Gastrocnemius medialis (tissue), 4 donors: Measurements from ENCODE around the gene SCGB1A1. TPM values are rescaled to one million over a fixed set of nuclear protein-coding genes. Genes with fewer than 3 reads are reported as not detected.

Experiments used
- ATAC-seq, 2 donors: fragments of 150-250 bp; one replicate each; pipeline ENCODE4 v1.9.1; 2016
- DNase-seq, 2 donors: peaks; one replicate each; pipeline ENCODE4 v3.0.0-alpha.2; 2019
- H3K27ac ChIP-seq, 4 donors: fragments of 200-600 bp; sonication (generic); 1 replicate in 1 of 4; 2 replicates in 3 of 4; pipeline ENCODE4 v1.5.1; 2016 to 2018; ENCODE audit warnings: mild to moderate bottlenecking in 2 of 4, moderate library complexity in 1 of 4
- H3K27me3 ChIP-seq, 3 donors: fragments of 200-600 bp; sonication (generic) in 2 of 3; 1 replicate in 1 of 3; 2 replicates in 2 of 3; pipeline versions ENCODE4 v1.5.1 to v1.6.0; 2016 to 2019; ENCODE audit warnings: mild to moderate bottlenecking in 1 of 3, moderate library complexity in 1 of 3
- H3K36me3 ChIP-seq, 2 donors: fragments of 200-600 bp; sonication (generic) in 1 of 2; one replicate each; pipeline ENCODE4 v1.5.1; 2017 to 2018
- H3K4me1 ChIP-seq, 2 donors: fragments of 200-600 bp; sonication (generic) in 1 of 2; one replicate each; pipeline ENCODE4 v1.5.1; 2016 to 2017; ENCODE audit warnings: mild to moderate bottlenecking in 2 of 2
- H3K4me3 ChIP-seq, 4 donors: fragments of 200-600 bp; sonication (generic) in 3 of 4; 1 replicate in 1 of 4; 2 replicates in 3 of 4; pipeline ENCODE4 v1.5.1; 2016 to 2019; ENCODE audit warnings: mild to moderate bottlenecking in 2 of 4
- H3K9me3 ChIP-seq, 3 donors: fragments of 200-600 bp; sonication (generic) in 2 of 3; 1 replicate in 1 of 3; 2 replicates in 2 of 3; pipeline ENCODE4 v1.5.1; 2016 to 2019
- CTCF ChIP-seq, 5 experiments: fragments of 450-650 bp in 3 of 5; fragments of 200-600 bp in 2 of 5; sonication (generic) in 2 of 5; IDR thresholded peaks in 4 of 5; conservative IDR thresholded peaks in 1 of 5; 1 replicate in 4 of 5; 2 replicates in 1 of 5; pipeline ENCODE4 v1.5.1; 2016 to 2019; ENCODE audit warnings: antibody characterized with exemption in 5 of 5, mild to moderate bottlenecking in 3 of 5, moderate library complexity in 3 of 5
- POLR2A ChIP-seq, 2 donors: fragments of 450-650 bp; IDR thresholded peaks; one replicate each; pipeline ENCODE4 v1.6.1; 2017; ENCODE audit warnings: antibody characterized with exemption in 2 of 2, mild to moderate bottlenecking in 2 of 2, moderate library complexity in 2 of 2
- in situ Hi-C, 4 donors: fragments of 200-750 bp; cut with MboI; loops; one replicate each; pipeline versions ENCODE4 v1.15.0 to v1.8.0; 2017; ENCODE audit warnings: low sequenced_read_pairs in 4 of 4
- intact Hi-C: fragments of 100-400 bp; cut with DNase I; formaldehyde crosslinking; loops from one replicate; pipeline ENCODE4 v1.15.1; 2023; ENCODE audit warnings: low total_unique reads
- total RNA-seq, 4 donors: library from RNA; depleted of rRNA; stranded (reverse); fragments of >200 nt; gene quantifications; one replicate each; pipeline versions ENCODE4 v1.1.0 to v1.2.3, GENCODE V29; 2016

SCGB1A1 gene
- total RNA-seq, 4 donors from 2014 or later = not detected

GRCh38 chr11:62404901-62405300 is 13.9 kb upstream of the SCGB1A1 start:
- TF ChIP-seq POLR2A (IDR thresholded peaks at IDR 0.05) (no peak), CTCF (IDR thresholded peaks at IDR 0.05 in 4 of 5, conservative IDR thresholded peaks at IDR 0.05 in 1 of 5) (no peak)
- no peak for DNase-seq
- peaks cover 21 to 26% of the 10 kb centered on the region in 2 donors for H3K4me1 ChIP-seq
- no peak overlapping the region for H3K27ac ChIP-seq
- no peaks in the 10 kb centered on the region for H3K27me3 ChIP-seq
- intact Hi-C loops (no loop called here), in situ Hi-C loops (loop anchor here in 1 of 4 donors (25.0 kb wide), 1 partner anchor 132 kb away; the partner anchor contains the start of gene AHNAK)
- no peaks in the 10 kb centered on the region for H3K9me3 ChIP-seq
- ATAC-seq = no peak
- no peaks in the 10 kb centered on the region for H3K36me3 ChIP-seq
- no peak overlapping the region for H3K4me3 ChIP-seq

- no peak overlapping the region for H3K4me3 ChIP-seq
- no peaks in the 10 kb centered on the region for H3K27me3 ChIP-seq
- DNase-seq (no peak), ATAC-seq (no peak)
- H3K9me3 ChIP-seq = no peaks in the 10 kb centered on the region
- no peaks in the 10 kb centered on the region for H3K36me3 ChIP-seq
- intact Hi-C loops (no loop called here), in situ Hi-C loops (loop anchor here in 1 of 4 donors (25.0 kb wide), 1 partner anchor 131 kb away; the partner anchor contains the start of gene AHNAK)
- H3K27ac ChIP-seq = no peak overlapping the region
- peaks cover 12 to 15% of the 10 kb centered on the region in 2 donors for H3K4me1 ChIP-seq
- TF ChIP-seq CTCF (IDR thresholded peaks at IDR 0.05 in 4 of 5, conservative IDR thresholded peaks at IDR 0.05 in 1 of 5) (no peak), POLR2A (IDR thresholded peaks at IDR 0.05) (no peak)
Observed at GRCh38 chr11:62406034-62406433, 12.8 kb upstream of the SCGB1A1 start.

GRCh38 chr11:62409831-62410230 is 9.0 kb upstream of the SCGB1A1 start:
- intact Hi-C loops = no loop called here
- Histone ChIP-seq H3K4me3 (no peak overlapping the region), H3K4me1 (no peaks in the 10 kb centered on the region), H3K36me3 (no peaks in the 10 kb centered on the region), H3K9me3 (no peaks in the 10 kb centered on the region), H3K27ac (no peak overlapping the region), H3K27me3 (no peaks in the 10 kb centered on the region)
- no peak for TF ChIP-seq CTCF (IDR thresholded peaks at IDR 0.05 in 4 of 5, conservative IDR thresholded peaks at IDR 0.05 in 1 of 5)
- no peak for TF ChIP-seq POLR2A (IDR thresholded peaks at IDR 0.05)
- DNase-seq (peak in 1 of 2 donors; percentile 50), ATAC-seq (peak in 1 of 2 donors; percentile 66)
- in situ Hi-C loops = loop anchor here in 1 of 4 donors (25.0 kb wide), 1 partner anchor 127 kb away; the partner anchor contains the start of gene AHNAK

- in situ Hi-C loops (loop anchor here in 1 of 4 donors (25.0 kb wide), 1 partner anchor 126 kb away; the partner anchor contains the start of gene AHNAK), intact Hi-C loops (no loop called here)
- Histone ChIP-seq H3K27ac (no peak overlapping the region), H3K27me3 (no peaks in the 10 kb centered on the region), H3K36me3 (no peaks in the 10 kb centered on the region), H3K4me3 (no peak overlapping the region), H3K9me3 (no peaks in the 10 kb centered on the region), H3K4me1 (no peaks in the 10 kb centered on the region)
- no peak for TF ChIP-seq CTCF (IDR thresholded peaks at IDR 0.05 in 4 of 5, conservative IDR thresholded peaks at IDR 0.05 in 1 of 5)
- no peak for ATAC-seq
- DNase-seq = no peak
Observed at GRCh38 chr11:62410972-62411371, 7.9 kb upstream of the SCGB1A1 start.

GRCh38 chr11:62411524-62411923 is 7.3 kb upstream of the SCGB1A1 start:
- ATAC-seq (no peak), DNase-seq (no peak)
- H3K27me3 ChIP-seq = no peaks in the 10 kb centered on the region
- H3K4me3 ChIP-seq = no peak overlapping the region
- no peaks in the 10 kb centered on the region for H3K9me3 ChIP-seq
- no peak for TF ChIP-seq CTCF (IDR thresholded peaks at IDR 0.05 in 4 of 5, conservative IDR thresholded peaks at IDR 0.05 in 1 of 5)
- TF ChIP-seq POLR2A (IDR thresholded peaks at IDR 0.05) = no peak
- in situ Hi-C loops = loop anchor here in 1 of 4 donors (25.0 kb wide), 1 partner anchor 126 kb away; the partner anchor contains the start of gene AHNAK
- no peaks in the 10 kb centered on the region for H3K36me3 ChIP-seq
- H3K4me1 ChIP-seq = no peaks in the 10 kb centered on the region
- intact Hi-C loops = no loop called here
- no peak overlapping the region for H3K27ac ChIP-seq
